A673 (cell line): ENCODE measurements around the gene NLGN1.

Experiments
- CTCF ChIP-seq: fragments of 300-800, 200-600 bp; sonication (generic); conservative IDR thresholded peaks from 2 replicates; pipeline ENCODE4 v1.5.1; 2017; ENCODE audit warnings: low read depth, mild to moderate bottlenecking, antibody characterized with exemption, low read length, moderate library complexity, mixed read lengths
- EZH2 ChIP-seq: fragments of 200-600 bp; sonication (generic); IDR thresholded peaks from 2 replicates; pipeline ENCODE4 v1.6.1; 2017; ENCODE audit warnings: borderline replicate concordance, low read depth, mild to moderate bottlenecking, mixed read lengths, antibody characterized with exemption, low read length; ENCODE audit not compliant: poor library complexity, severe bottlenecking

GRCh38 chr3:174223626-174224025, 826.1 kb downstream of the NLGN1 start:
- TF ChIP-seq CTCF: no peak
- no peak for TF ChIP-seq EZH2
